ENCODE measurements around the gene NUP210.
A peak's percentile ranks its signal among the peaks of the same experiment; 100 is the strongest.

NUP210 gene

DNA sequence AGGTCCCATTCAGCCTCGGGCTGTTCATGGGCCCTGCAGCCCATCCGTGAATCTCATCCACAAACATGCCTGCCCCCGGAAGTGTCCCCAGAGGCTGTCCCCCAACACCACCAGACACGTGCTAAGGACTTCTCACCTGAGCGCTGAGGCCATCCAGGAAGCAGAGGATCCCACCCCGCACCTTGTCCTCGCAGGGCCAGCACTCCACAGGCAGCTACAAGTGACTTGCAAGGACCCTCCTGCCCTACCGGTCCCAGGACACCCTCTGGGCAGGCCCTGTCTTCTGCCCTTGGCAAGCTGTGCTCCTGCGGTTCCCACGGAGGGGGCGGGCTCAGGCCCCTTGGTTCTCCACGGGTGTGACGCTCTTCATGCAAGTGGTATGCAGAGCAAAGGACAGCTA is 146.0 kb downstream of the NUP210 start:
- DNase-seq (ENCODE audit: low read depth, low spot score) = no peak
- no peak overlapping the region for H3K4me3 ChIP-seq (ENCODE audit: insufficient read length, low read depth)
- no peaks in the 10 kb centered on the region for H3K36me3 ChIP-seq (ENCODE audit: insufficient read depth, insufficient read length, low read length)
- H3K4me1 ChIP-seq (ENCODE audit: insufficient read depth, insufficient read length) = peaks cover 25% of the 10 kb centered on the region
- no peaks in the 10 kb centered on the region for H3K27me3 ChIP-seq (ENCODE audit: insufficient read depth, insufficient read length)
- no peak overlapping the region for H3K9ac ChIP-seq (ENCODE audit: insufficient read length, low read depth)
- no peak for TF ChIP-seq ZNF274 (IDR thresholded peaks at IDR 0.05; ENCODE audit: low read depth, low read length)
- TF ChIP-seq YY1 (IDR thresholded peaks at IDR 0.05; ENCODE audit: insufficient read depth, insufficient read length) = no peak
- no peak for TF ChIP-seq SUZ12 (IDR thresholded peaks at IDR 0.05; ENCODE audit: extremely low read depth, insufficient read depth, insufficient read length)
- H3K9me3 ChIP-seq (ENCODE audit: insufficient read depth, low read length) = peaks cover 13% of the 10 kb centered on the region

DNA sequence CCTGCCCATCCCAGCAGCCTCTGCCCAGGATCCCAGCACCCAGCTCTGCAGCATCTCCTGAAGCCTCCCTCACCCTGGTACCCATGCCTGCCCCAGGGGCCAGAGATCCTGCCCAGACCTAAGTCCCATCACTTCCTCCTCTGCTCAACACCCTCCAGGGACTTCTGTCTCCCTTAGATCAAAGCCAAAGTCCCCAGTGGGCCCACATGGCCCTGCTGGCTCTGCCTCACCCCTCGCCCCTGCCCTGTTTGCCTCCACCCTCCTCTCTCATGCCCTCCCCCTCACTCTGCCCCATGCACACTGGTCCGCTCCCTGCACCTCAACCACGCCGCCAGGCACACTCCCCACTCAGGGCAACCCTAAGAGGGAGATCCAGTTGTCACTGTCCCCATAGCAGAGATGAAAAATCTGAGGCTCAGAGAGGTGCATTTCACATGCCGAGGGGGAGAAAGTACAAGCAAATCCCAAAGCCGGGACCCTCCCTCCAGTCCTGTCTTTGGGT is 146.5 kb downstream of the NUP210 start:
- H3K4me1 ChIP-seq (ENCODE audit: insufficient read depth, insufficient read length) = peaks cover 27% of the 10 kb centered on the region
- H3K27me3 ChIP-seq (ENCODE audit: insufficient read depth, insufficient read length) = no peaks in the 10 kb centered on the region
- no peak for DNase-seq (ENCODE audit: low read depth, low spot score)
- H3K9me3 ChIP-seq (ENCODE audit: insufficient read depth, low read length) = peaks cover 13% of the 10 kb centered on the region
- no peaks in the 10 kb centered on the region for H3K36me3 ChIP-seq (ENCODE audit: insufficient read depth, insufficient read length, low read length)
- no peak overlapping the region for H3K4me3 ChIP-seq (ENCODE audit: insufficient read length, low read depth)
- TF ChIP-seq ZNF274 (IDR thresholded peaks at IDR 0.05; ENCODE audit: low read depth, low read length) (no peak), SUZ12 (IDR thresholded peaks at IDR 0.05; ENCODE audit: extremely low read depth, insufficient read depth, insufficient read length) (no peak), YY1 (IDR thresholded peaks at IDR 0.05; ENCODE audit: insufficient read depth, insufficient read length) (no peak)
- no peak overlapping the region for H3K9ac ChIP-seq (ENCODE audit: insufficient read length, low read depth)

DNA sequence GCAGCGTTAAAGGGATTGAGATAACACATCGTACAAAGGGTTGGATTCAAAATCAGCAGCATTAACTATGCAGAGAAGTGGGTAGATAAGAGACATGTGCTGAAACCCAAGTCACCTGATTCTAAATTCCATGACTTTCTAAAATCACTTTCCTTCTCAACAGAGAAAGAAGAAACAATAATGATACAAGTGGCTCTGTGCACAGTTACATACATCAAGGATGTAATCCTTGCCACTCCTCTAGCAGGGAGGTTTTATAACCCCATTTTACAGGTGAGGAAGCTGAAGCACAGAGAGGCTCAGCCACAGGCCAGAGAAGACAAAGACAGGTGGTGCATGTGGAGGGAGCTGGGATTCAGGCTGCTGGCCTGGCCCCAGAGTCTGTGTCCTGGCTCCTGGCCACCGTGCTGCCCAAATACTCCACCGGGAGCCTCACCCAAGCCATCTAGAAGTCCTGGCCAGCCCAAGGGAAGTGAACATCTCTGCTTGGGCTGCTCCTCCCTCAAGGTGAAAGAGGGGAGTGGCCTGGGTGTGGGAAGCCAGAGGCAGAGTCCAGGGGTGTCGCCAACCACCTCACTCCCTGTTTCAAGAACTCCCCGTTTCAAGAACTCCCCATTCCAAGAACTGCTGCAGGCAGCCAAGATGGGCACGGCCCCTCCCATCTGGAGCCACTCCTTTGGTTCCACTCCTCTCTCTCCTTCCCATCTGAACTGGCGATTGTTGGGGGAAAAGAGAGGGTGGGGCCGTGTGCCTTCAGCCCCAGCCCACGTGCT is 147.1 kb downstream of the NUP210 start:
- Histone ChIP-seq H3K36me3 (ENCODE audit: insufficient read depth, insufficient read length, low read length) (no peaks in the 10 kb centered on the region), H3K27me3 (ENCODE audit: insufficient read depth, insufficient read length) (no peaks in the 10 kb centered on the region), H3K4me1 (ENCODE audit: insufficient read depth, insufficient read length) (peaks cover 24% of the 10 kb centered on the region), H3K9ac (ENCODE audit: insufficient read length, low read depth) (no peak overlapping the region), H3K9me3 (ENCODE audit: insufficient read depth, low read length) (peaks cover 13% of the 10 kb centered on the region), H3K4me3 (ENCODE audit: insufficient read length, low read depth) (no peak overlapping the region)
- TF ChIP-seq SUZ12 (IDR thresholded peaks at IDR 0.05; ENCODE audit: extremely low read depth, insufficient read depth, insufficient read length) (no peak), ZNF274 (IDR thresholded peaks at IDR 0.05; ENCODE audit: low read depth, low read length) (no peak), YY1 (IDR thresholded peaks at IDR 0.05; ENCODE audit: insufficient read depth, insufficient read length) (no peak)
- DNase-seq (ENCODE audit: low read depth, low spot score) = no peak

DNA sequence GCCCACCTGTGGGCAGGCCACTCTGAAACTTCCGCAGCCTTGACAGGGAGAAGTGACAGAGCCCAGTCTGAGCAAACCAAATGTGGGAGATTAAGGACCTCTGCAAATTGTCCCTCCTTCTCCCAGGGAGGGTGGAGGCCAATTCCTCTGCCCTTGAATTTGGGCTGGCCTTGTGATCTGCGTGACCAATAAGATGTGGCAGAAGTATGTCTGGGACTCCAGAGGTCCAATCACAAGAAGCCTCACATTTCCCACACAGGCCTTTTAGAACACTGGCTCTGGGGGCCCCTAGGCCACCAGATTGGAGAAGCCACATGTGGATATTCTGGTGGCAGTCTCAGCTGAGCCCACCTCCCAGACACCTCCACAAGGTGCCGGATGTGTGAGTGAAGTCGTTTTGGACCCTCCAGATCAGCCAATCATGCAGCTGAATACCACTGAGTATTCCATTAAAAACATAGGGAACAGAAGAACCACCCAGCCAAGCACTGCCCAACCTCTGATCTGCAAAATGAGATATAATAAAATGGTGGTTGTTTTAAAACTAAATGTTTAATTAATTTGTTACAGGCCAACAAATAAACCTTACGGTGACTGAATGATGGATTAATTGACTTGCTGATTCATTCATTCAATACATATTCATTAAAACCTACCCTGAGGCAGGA is 150.3 kb downstream of the NUP210 start:
- H3K9ac ChIP-seq (ENCODE audit: insufficient read length, low read depth) = no peak overlapping the region
- TF ChIP-seq YY1 (IDR thresholded peaks at IDR 0.05; ENCODE audit: insufficient read depth, insufficient read length) = no peak
- no peak for TF ChIP-seq SUZ12 (IDR thresholded peaks at IDR 0.05; ENCODE audit: extremely low read depth, insufficient read depth, insufficient read length)
- TF ChIP-seq ZNF274 (IDR thresholded peaks at IDR 0.05; ENCODE audit: low read depth, low read length) = no peak
- peaks cover 15% of the 10 kb centered on the region for H3K4me1 ChIP-seq (ENCODE audit: insufficient read depth, insufficient read length)
- H3K9me3 ChIP-seq (ENCODE audit: insufficient read depth, low read length) = peaks cover 13% of the 10 kb centered on the region
- no peak for DNase-seq (ENCODE audit: low read depth, low spot score)
- no peaks in the 10 kb centered on the region for H3K27me3 ChIP-seq (ENCODE audit: insufficient read depth, insufficient read length)
- H3K4me3 ChIP-seq (ENCODE audit: insufficient read length, low read depth) = no peak overlapping the region
- no peaks in the 10 kb centered on the region for H3K36me3 ChIP-seq (ENCODE audit: insufficient read depth, insufficient read length, low read length)

DNA sequence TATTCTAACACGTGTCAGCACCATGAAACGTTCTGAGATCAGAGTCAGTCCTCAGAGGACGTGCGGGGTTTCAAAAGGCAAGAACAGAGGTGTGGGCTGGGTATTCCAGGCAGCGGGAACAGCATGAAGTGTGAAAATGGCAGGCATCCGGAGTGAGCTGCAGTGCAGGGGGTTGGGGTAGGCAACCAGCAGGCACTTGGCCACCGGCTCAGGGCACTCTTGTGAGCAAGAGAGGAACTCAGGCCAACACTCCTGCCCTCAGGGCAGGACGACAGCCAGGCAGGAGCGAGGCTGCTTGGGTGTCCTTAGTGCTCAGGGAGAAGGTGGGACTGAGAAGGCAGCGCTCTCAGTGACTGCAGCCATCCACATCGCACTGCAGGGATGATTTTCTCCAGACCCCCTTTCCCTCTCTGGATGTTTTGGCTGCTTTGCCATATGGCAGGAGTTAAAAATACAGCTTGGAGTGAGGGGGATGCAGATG is 151.1 kb downstream of the NUP210 start:
- Histone ChIP-seq H3K4me3 (ENCODE audit: insufficient read length, low read depth) (no peak overlapping the region), H3K9ac (ENCODE audit: insufficient read length, low read depth) (peak overlapping the region; percentile 37), H3K4me1 (ENCODE audit: insufficient read depth, insufficient read length) (peaks cover 15% of the 10 kb centered on the region), H3K36me3 (ENCODE audit: insufficient read depth, insufficient read length, low read length) (no peaks in the 10 kb centered on the region), H3K9me3 (ENCODE audit: insufficient read depth, low read length) (peaks cover 13% of the 10 kb centered on the region), H3K27me3 (ENCODE audit: insufficient read depth, insufficient read length) (no peaks in the 10 kb centered on the region)
- TF ChIP-seq YY1 (IDR thresholded peaks at IDR 0.05; ENCODE audit: insufficient read depth, insufficient read length) (no peak), SUZ12 (IDR thresholded peaks at IDR 0.05; ENCODE audit: extremely low read depth, insufficient read depth, insufficient read length) (no peak), ZNF274 (IDR thresholded peaks at IDR 0.05; ENCODE audit: low read depth, low read length) (no peak)
- no peak for DNase-seq (ENCODE audit: low read depth, low spot score)

DNA sequence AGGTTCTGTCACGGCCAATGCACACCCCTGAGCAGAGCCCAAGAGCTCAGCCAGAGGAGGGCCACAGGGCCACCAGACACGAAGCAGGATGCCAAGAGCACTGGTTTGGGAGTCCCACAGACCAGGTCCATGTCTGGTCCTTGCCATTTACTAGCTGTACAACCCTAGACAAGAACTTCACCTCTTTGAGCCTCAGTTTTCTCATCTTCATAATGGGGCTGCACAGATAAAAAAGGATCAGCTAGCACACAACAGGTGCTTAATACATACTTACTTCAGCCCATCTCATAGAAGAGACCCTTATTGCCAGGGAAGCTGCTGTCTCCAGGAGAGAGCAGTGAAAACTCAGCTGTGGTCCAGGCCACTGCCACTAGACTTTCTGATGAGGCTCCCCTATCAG is 152.0 kb downstream of the NUP210 start:
- TF ChIP-seq ZNF274 (IDR thresholded peaks at IDR 0.05; ENCODE audit: low read depth, low read length) (no peak), YY1 (IDR thresholded peaks at IDR 0.05; ENCODE audit: insufficient read depth, insufficient read length) (no peak), SUZ12 (IDR thresholded peaks at IDR 0.05; ENCODE audit: extremely low read depth, insufficient read depth, insufficient read length) (no peak)
- peaks cover 7% of the 10 kb centered on the region for H3K4me1 ChIP-seq (ENCODE audit: insufficient read depth, insufficient read length)
- DNase-seq (ENCODE audit: low read depth, low spot score) = no peak
- no peak overlapping the region for H3K4me3 ChIP-seq (ENCODE audit: insufficient read length, low read depth)
- peaks cover 13% of the 10 kb centered on the region for H3K9me3 ChIP-seq (ENCODE audit: insufficient read depth, low read length)
- H3K9ac ChIP-seq (ENCODE audit: insufficient read length, low read depth) = no peak overlapping the region
- H3K36me3 ChIP-seq (ENCODE audit: insufficient read depth, insufficient read length, low read length) = no peaks in the 10 kb centered on the region
- H3K27me3 ChIP-seq (ENCODE audit: insufficient read depth, insufficient read length) = no peaks in the 10 kb centered on the region
